Measurements from ENCODE around the gene NEUROD2.

DNA sequence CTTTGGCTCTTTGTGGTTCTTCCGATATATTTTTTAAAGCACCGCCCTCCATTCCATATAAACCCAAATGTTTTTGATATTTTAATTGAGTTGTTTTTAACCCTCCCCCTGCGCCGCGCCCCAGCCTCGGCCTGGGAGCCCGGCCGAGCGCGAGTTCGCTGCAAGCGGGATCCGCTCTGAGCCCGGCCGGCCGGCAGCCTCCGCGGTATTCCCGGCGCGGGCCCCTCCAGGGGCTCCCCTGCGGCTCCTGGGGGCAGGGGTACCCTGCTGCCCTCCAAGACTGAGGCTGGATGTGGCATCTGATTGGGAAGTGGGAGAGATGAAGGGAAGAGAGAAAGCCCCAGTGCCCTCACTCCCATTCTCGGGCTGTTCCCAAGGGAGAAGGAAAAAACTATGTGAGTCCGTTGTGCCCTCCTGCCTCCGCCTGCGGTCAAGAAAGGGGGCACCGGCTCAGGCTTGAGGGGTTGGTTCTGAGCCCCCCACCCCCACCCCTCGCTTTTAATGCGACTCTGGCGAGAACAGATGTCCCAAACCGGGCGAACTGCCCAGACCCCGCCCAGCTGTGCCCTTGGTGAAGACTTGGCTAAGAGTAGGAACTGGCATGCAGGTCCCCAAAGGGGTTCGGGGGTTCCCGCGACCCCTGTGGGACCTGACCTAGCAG is 8.6 kb downstream of the NEUROD2 start:
- no peak for TF ChIP-seq OSR1 (CRISPR knock-in tag; IDR thresholded peaks at IDR 0.05)
- TF ChIP-seq RARB (CRISPR knock-in tag; IDR thresholded peaks at IDR 0.05) = no peak
- TF ChIP-seq, protein P1, sequence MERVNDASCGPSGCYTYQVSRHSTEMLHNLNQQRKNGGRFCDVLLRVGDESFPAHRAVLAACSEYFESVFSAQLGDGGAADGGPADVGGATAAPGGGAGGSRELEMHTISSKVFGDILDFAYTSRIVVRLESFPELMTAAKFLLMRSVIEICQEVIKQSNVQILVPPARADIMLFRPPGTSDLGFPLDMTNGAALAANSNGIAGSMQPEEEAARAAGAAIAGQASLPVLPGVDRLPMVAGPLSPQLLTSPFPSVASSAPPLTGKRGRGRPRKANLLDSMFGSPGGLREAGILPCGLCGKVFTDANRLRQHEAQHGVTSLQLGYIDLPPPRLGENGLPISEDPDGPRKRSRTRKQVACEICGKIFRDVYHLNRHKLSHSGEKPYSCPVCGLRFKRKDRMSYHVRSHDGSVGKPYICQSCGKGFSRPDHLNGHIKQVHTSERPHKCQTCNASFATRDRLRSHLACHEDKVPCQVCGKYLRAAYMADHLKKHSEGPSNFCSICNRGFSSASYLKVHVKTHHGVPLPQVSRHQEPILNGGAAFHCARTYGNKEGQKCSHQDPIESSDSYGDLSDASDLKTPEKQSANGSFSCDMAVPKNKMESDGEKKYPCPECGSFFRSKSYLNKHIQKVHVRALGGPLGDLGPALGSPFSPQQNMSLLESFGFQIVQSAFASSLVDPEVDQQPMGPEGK (CRISPR knock-in tag; IDR thresholded peaks at IDR 0.05; ENCODE audit: borderline replicate concordance) = no peak
- no peak for TF ChIP-seq ZNF565 (CRISPR knock-in tag; conservative IDR thresholded peaks at IDR 0.05; ENCODE audit: low read depth)
- TF ChIP-seq ZFP3 (CRISPR knock-in tag; IDR thresholded peaks at IDR 0.05) = no peak
- no peak for TF ChIP-seq CSDC2 (CRISPR knock-in tag; IDR thresholded peaks at IDR 0.05)
- no peak for TF ChIP-seq TCF4 (CRISPR knock-in tag; IDR thresholded peaks at IDR 0.05; ENCODE audit: borderline replicate concordance)
- TF ChIP-seq, protein P2, sequence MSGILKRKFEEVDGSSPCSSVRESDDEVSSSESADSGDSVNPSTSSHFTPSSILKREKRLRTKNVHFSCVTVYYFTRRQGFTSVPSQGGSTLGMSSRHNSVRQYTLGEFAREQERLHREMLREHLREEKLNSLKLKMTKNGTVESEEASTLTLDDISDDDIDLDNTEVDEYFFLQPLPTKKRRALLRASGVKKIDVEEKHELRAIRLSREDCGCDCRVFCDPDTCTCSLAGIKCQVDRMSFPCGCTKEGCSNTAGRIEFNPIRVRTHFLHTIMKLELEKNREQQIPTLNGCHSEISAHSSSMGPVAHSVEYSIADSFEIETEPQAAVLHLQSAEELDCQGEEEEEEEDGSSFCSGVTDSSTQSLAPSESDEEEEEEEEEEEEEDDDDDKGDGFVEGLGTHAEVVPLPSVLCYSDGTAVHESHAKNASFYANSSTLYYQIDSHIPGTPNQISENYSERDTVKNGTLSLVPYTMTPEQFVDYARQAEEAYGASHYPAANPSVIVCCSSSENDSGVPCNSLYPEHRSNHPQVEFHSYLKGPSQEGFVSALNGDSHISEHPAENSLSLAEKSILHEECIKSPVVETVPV (CRISPR knock-in tag; IDR thresholded peaks at IDR 0.05) = no peak
- no peak for TF ChIP-seq PPARA (CRISPR knock-in tag; IDR thresholded peaks at IDR 0.05; ENCODE audit: borderline replicate concordance)
- no peak for TF ChIP-seq ZC3H10 (CRISPR knock-in tag; IDR thresholded peaks at IDR 0.05)
- TF ChIP-seq ZNF70 (CRISPR knock-in tag; IDR thresholded peaks at IDR 0.05) = no peak
- TF ChIP-seq, protein P3, sequence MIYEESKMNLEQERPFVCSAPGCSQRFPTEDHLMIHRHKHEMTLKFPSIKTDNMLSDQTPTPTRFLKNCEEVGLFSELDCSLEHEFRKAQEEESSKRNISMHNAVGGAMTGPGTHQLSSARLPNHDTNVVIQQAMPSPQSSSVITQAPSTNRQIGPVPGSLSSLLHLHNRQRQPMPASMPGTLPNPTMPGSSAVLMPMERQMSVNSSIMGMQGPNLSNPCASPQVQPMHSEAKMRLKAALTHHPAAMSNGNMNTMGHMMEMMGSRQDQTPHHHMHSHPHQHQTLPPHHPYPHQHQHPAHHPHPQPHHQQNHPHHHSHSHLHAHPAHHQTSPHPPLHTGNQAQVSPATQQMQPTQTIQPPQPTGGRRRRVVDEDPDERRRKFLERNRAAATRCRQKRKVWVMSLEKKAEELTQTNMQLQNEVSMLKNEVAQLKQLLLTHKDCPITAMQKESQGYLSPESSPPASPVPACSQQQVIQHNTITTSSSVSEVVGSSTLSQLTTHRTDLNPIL (CRISPR knock-in tag; IDR thresholded peaks at IDR 0.05; ENCODE audit: low read depth) = no peak
